ENCODE results near the gene SETBP1. TPM values are rescaled to one million over a fixed set of nuclear protein-coding genes. Genes with fewer than 3 reads are reported as not detected.

Gene SETBP1
- total and polyA plus RNA-seq, 9 of the 15 experiments (the other 6 are each of a cell fraction or from before 2014, with no cell fraction given) = under 0.01 to 0.13 (median 0.04) TPM

- TF ChIP-seq, protein P1, sequence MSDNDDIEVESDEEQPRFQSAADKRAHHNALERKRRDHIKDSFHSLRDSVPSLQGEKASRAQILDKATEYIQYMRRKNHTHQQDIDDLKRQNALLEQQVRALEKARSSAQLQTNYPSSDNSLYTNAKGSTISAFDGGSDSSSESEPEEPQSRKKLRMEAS (CRISPR knock-in tag; IDR thresholded peaks at IDR 0.05) = no peak
- TF ChIP-seq MTF1 (CRISPR knock-in tag; IDR thresholded peaks at IDR 0.05; ENCODE audit: borderline replicate concordance) (no peak), CREB3L1 (IDR thresholded peaks at IDR 0.05; ENCODE audit: borderline replicate concordance, low read depth) (no peak), CBX2 (IDR thresholded peaks at IDR 0.05; ENCODE audit: insufficient read depth, low read length, poor library complexity, severe bottlenecking) (no peak), TRIM25 (IDR thresholded peaks at IDR 0.05; ENCODE audit: borderline replicate concordance) (no peak), GTF2A2 (tag; IDR thresholded peaks at IDR 0.05) (no peak)
These were observed 168.1 kb downstream of the SETBP1 start (continued) for GRCh38 chr18:44848644-44849335.
